ENCODE data around the gene WWOX. TPM values are rescaled to one million over a fixed set of nuclear protein-coding genes. Genes with fewer than 3 reads are reported as not detected.

WWOX gene
- total and polyA plus RNA-seq, 2 experiments from 2014 or later = 22.1 to 123 TPM

DNA sequence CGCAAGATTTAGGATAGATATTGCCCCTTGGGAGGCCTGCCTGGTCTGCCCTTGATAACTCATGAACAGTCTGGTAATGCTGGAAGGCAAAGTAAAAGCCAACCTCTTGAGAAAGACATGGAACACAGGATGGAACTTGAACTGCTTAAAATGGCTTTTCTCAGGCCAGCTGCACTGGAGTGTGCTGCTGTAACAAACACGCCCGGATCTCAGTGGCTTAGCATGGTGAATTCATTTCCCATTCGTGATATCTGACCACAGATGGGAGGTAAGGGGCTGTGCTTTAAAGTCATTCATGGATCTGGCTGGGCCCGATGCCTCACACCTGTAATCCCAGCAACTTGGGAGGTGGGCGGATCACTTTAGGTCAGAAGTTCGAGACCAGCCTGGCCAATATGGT is 113.2 kb downstream of the WWOX start:
- Histone ChIP-seq H3K36me3 (no peaks in the 10 kb centered on the region), H3K27ac (no peak overlapping the region), H3K4me1 (ENCODE audit: low read depth) (no peaks in the 10 kb centered on the region), H3K9me3 (ENCODE audit: low read depth) (no peaks in the 10 kb centered on the region), H3K4me3 (no peak overlapping the region), H3K27me3 (no peaks in the 10 kb centered on the region)
- DNase-seq (ENCODE audit: low read depth in 1 of 2, low spot score in 1 of 2) = no peak
- TF ChIP-seq, protein P1, sequence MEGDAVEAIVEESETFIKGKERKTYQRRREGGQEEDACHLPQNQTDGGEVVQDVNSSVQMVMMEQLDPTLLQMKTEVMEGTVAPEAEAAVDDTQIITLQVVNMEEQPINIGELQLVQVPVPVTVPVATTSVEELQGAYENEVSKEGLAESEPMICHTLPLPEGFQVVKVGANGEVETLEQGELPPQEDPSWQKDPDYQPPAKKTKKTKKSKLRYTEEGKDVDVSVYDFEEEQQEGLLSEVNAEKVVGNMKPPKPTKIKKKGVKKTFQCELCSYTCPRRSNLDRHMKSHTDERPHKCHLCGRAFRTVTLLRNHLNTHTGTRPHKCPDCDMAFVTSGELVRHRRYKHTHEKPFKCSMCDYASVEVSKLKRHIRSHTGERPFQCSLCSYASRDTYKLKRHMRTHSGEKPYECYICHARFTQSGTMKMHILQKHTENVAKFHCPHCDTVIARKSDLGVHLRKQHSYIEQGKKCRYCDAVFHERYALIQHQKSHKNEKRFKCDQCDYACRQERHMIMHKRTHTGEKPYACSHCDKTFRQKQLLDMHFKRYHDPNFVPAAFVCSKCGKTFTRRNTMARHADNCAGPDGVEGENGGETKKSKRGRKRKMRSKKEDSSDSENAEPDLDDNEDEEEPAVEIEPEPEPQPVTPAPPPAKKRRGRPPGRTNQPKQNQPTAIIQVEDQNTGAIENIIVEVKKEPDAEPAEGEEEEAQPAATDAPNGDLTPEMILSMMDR (IDR thresholded peaks at IDR 0.05; ENCODE audit: low read depth, low read length) = no peak

DNA sequence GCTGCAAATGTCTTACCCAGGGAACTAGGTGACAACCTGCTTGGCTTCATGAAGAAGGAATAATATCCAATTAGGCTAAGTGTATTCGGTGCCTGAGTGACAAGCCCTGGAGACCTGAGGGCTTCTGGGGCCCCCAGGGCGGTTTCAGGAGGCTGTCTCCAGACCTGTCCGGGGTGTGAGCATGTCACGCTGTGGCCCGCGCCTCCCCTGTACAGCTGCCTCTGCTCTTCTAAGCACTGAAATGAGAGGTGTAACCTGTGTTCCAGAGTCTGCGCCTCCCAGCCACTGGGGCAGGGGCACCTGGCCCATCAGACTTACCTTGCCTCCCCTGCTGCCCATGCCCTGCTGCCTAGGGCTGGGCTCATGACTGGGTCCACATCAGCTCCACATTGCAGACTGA is 114.3 kb downstream of the WWOX start:
- Histone ChIP-seq H3K27me3 (no peaks in the 10 kb centered on the region), H3K27ac (no peak overlapping the region), H3K4me3 (no peak overlapping the region), H3K36me3 (no peaks in the 10 kb centered on the region), H3K4me1 (ENCODE audit: low read depth) (no peaks in the 10 kb centered on the region), H3K9me3 (ENCODE audit: low read depth) (no peaks in the 10 kb centered on the region)
- no peak for DNase-seq (ENCODE audit: low read depth in 1 of 2, low spot score in 1 of 2)
- TF ChIP-seq, protein P1 (IDR thresholded peaks at IDR 0.05; ENCODE audit: low read depth, low read length) = no peak

- no peak for DNase-seq (ENCODE audit: low read depth in 1 of 2, low spot score in 1 of 2)
- Histone ChIP-seq H3K9me3 (ENCODE audit: low read depth) (no peaks in the 10 kb centered on the region), H3K27ac (no peak overlapping the region), H3K36me3 (no peaks in the 10 kb centered on the region), H3K27me3 (no peaks in the 10 kb centered on the region), H3K4me3 (no peak overlapping the region), H3K4me1 (ENCODE audit: low read depth) (no peaks in the 10 kb centered on the region)
- TF ChIP-seq, protein P1 (IDR thresholded peaks at IDR 0.05; ENCODE audit: low read depth, low read length) = no peak
Measured at GRCh38 chr16:78215222-78215621, 115.8 kb downstream of the WWOX start.

GRCh38 chr16:78216166-78216745 is 116.8 kb downstream of the WWOX start:
- Histone ChIP-seq H3K36me3 (no peaks in the 10 kb centered on the region), H3K27me3 (no peaks in the 10 kb centered on the region), H3K9me3 (ENCODE audit: low read depth) (no peaks in the 10 kb centered on the region), H3K4me3 (no peak overlapping the region), H3K27ac (no peak overlapping the region), H3K4me1 (ENCODE audit: low read depth) (no peaks in the 10 kb centered on the region)
- TF ChIP-seq, protein P1 (IDR thresholded peaks at IDR 0.05; ENCODE audit: low read depth, low read length) = no peak
- no peak for DNase-seq (ENCODE audit: low read depth in 1 of 2, low spot score in 1 of 2)

- no peak for DNase-seq (ENCODE audit: low read depth in 1 of 2, low spot score in 1 of 2)
- Histone ChIP-seq H3K4me1 (ENCODE audit: low read depth) (no peaks in the 10 kb centered on the region), H3K4me3 (no peak overlapping the region), H3K36me3 (no peaks in the 10 kb centered on the region), H3K27ac (no peak overlapping the region), H3K9me3 (ENCODE audit: low read depth) (no peaks in the 10 kb centered on the region), H3K27me3 (no peaks in the 10 kb centered on the region)
- TF ChIP-seq, protein P1 (IDR thresholded peaks at IDR 0.05; ENCODE audit: low read depth, low read length) = no peak
Measured at GRCh38 chr16:78217276-78217675, 117.8 kb downstream of the WWOX start.
